ENCODE measurements around the gene MACIR.

MACIR gene

GRCh38 chr5:103290846-103291245 lies 32.3 kb downstream of the MACIR start:
- DNase-seq, result peak in 9 of 51 donors; percentile 4 to 86 (median 21)

GRCh38 chr5:103291606-103292005 lies 33.0 kb downstream of the MACIR start:
- peak in 4 of 51 donors; percentile 5 to 40 (median 28) for DNase-seq

- DNase-seq, result no peak
Observed at GRCh38 chr5:103293099-103293498, 34.5 kb downstream of the MACIR start.

- no peak for DNase-seq
Observed at GRCh38 chr5:103293719-103294118, 35.2 kb downstream of the MACIR start.

GRCh38 chr5:103294906-103295305 lies 36.3 kb downstream of the MACIR start:
- no peak for DNase-seq

GRCh38 chr5:103295424-103295823 lies 36.9 kb downstream of the MACIR start:
- no peak for DNase-seq

GRCh38 chr5:103295871-103296270 lies 37.3 kb downstream of the MACIR start:
- DNase-seq, result no peak

GRCh38 chr5:103298117-103298516 lies 39.6 kb downstream of the MACIR start:
- no peak for DNase-seq

GRCh38 chr5:103298607-103299188 lies 40.1 kb downstream of the MACIR start:
- DNase-seq, result no peak

- DNase-seq, result no peak
Observed at GRCh38 chr5:103305809-103306208, 47.2 kb downstream of the MACIR start.

GRCh38 chr5:103307470-103307869 lies 48.9 kb downstream of the MACIR start:
- DNase-seq, result no peak

- DNase-seq, result no peak
Observed at GRCh38 chr5:103308774-103309173, 50.2 kb downstream of the MACIR start.

- no peak for DNase-seq
Observed at GRCh38 chr5:103313056-103313455, 54.5 kb downstream of the MACIR start.

GRCh38 chr5:103315455-103315854 lies 56.9 kb downstream of the MACIR start:
- DNase-seq, result no peak

- DNase-seq, result no peak
Observed at GRCh38 chr5:103327451-103327850, 68.9 kb downstream of the MACIR start.

GRCh38 chr5:103327893-103328292 lies 69.3 kb downstream of the MACIR start:
- no peak for DNase-seq
